Stimulated activated CD4-positive, alpha-beta T cell treated with anti-CD3 and anti-CD28 coated beads, Interleukin-1b, Interleukin-23, amount 100 ng/mL, for 1 hour (primary cell): ENCODE data around the gene ZNF768.
"Not testable (repeated sequence)": the region's sequence is repeated elsewhere in the genome, so short reads cannot be mapped to it uniquely, and the experiment has no call there.

Source experiments
- DNase-seq, 2 donors: peaks; one replicate each; pipeline ENCODE4 v3.0.0-alpha.2; 2020; ENCODE audit warnings: low read depth in 2 of 2

The ZNF768 gene

DNA sequence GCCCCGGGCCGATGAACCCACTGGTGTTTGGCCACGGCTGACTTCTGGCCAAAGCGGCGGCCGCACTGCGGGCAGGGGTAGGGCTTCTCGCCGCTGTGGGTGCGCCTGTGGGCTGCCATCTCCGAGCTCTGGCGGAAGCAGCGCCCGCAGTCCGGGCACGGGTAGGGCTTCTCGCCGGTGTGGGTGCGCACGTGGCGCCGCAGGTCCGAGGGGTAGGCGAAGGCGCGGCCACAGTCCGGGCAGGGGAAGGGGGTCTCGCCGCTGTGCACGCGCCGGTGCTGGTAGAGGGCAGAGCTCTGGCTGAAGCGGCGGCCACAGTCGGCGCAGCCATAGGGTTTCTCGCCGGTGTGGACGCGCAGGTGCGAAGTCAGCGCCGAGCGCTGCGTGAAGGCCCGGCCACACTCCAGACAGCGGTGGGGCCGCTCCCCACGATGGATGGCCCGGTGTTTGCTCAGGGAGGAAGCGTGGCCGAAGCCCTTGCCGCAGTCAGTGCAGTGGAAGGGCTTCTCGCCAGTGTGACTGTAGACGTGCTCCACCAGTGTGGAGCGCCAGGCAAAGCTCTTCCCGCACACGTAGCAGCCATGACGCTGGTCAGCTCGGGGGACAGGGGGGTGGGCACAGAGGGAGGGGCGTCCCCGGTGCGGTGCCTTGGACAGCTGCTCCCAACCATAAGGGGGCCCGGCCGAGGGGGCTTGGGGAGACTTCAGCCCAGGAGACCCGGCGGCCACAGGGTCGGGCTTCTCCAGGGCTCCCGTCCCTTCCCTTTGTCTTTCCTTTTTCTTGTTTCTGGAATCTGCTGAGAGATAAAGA is 29.2 kb upstream of the ZNF768 start:
- no peak for DNase-seq

DNA sequence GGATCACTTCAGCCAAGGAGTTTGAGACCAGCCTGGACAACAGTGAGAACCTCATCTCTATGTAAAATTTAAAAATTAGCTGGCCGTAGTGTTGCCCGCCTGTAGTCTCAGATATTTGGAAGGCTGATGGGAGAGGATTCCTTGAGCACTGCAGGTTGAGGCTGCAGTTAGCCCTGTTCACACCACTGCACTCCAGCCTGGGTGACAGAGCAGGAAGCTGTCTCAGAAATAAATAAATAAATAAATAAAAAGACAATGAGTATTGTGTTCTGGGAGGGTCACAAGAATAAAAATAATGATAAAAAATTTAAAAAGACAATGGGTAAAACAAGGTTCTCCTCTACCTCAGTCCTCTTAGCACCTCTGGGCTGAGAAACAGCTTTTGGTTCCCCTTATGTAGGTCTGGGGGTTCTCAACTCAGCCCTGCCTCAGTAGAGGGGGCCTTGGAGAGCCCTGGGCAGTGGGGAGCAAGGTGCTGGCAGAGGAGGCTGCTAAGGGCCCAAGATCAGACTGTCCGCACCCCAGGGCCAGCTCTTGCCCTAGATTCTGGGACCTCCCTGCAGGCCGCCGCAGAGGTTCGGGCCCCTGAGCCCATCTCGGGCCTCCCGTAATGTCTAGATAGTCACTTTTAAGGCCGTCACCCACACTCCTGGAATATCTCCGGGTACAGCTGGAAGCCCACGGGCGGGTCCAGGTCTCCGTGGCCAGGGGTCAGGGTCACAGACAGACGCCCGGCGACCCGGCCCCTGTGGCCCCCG is 28.4 kb upstream of the ZNF768 start:
- no peak for DNase-seq

GRCh38 chr16:30553393-30553899 is 27.1 kb upstream of the ZNF768 start:
- DNase-seq, result no peak

DNA sequence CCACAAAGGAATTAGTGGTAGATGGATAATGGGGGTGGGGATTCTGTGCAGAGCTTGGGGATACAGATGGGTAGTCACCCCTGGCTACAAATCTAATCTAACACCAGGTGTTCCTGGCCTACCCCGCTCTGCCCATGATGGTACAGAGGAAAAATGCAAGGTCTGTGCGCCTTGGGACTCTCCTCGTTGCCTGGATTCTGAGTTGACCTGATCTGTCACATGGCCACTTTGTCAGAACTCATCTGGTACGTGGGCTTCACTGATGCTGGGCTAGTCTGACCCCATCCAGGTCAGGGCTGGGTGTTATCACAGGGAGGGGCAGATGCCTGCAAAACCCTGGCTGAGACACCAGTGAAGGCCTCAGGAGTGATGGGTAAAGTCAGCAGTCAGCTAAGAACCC is 26.6 kb upstream of the ZNF768 start:
- DNase-seq, result no peak

DNA sequence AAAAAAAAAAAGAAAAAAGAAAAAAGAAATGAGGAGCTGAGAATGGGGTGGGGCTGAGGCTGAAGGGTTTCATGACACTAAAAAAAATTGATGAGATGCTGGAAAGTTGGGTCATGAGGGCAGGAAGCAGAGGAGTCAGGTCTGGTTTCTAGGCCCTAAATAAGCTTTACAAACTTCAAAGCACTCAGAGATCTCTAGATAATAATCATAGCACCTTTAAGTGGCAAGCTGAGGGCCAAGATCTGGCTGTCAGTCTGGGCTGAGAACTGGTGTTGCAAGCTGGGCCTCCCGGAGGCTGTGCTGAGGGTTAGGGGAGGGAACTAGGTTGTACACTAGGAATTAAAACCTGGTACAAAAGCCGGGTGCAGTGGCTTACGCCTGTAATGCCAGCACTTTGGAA is 25.4 kb upstream of the ZNF768 start:
- DNase-seq, result peak in 1 of 2 donors; percentile 57

GRCh38 chr16:30548416-30549253 is 22.3 kb upstream of the ZNF768 start:
- no peak for DNase-seq

- no peak for DNase-seq
These were observed 19.7 kb upstream of the ZNF768 start for GRCh38 chr16:30546115-30546514.

GRCh38 chr16:30543067-30543466 is 16.7 kb upstream of the ZNF768 start:
- DNase-seq, result no peak

- no peak for DNase-seq
These were observed 15.3 kb upstream of the ZNF768 start for GRCh38 chr16:30541502-30542329.

DNA sequence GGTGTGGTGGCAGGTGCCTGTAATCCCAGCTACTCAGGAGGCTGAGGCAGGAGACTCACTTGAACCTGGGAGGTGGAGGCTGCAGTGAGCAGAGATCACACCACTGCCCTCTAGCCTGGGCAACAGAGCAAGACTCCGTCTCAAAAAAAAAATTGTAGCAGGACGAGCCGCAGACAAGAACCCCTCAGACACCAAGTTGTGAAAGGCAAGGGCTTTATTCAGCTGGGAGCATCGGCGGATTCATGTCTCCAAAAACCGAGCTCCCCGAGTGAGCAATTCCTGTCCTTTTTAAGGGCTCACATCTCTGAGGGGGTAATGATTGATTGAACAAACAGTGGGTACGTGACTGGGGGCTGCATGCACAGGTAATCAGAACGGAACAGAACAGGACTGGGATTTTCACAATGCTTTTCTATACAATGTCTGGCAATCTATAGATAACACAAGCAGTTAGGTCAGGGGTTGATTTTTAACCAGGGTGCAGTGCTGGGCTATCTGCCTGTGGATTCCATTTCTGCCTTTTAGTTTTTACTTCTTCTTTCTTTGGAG is 14.6 kb upstream of the ZNF768 start:
- not testable (repeated sequence) for DNase-seq

DNA sequence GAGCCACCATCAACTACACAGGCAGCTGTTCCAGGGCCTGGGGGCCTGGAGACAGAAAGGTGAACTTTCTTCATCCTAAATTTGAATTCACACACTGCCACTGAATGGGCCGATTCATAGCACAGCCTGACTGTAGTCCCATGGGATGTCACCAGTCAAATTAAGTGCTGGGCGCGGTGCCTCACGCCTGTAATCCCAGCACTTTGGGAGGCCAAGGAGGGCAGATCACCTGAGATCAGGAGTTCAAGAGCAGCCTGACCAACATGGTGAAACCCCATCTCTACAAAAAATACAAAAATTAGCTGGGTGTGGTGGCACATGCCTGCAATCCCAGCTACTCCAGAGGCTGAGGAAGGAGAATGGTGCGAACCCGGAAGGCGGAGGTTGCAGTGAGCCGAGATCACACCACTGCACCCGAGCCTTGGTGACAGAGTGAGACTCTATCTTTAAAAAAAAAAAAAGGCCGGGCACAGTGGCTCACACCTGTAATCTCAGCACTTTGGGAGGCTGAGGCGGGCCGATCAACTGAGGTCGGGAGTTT is 13.7 kb upstream of the ZNF768 start:
- DNase-seq, result not testable (repeated sequence)

DNA sequence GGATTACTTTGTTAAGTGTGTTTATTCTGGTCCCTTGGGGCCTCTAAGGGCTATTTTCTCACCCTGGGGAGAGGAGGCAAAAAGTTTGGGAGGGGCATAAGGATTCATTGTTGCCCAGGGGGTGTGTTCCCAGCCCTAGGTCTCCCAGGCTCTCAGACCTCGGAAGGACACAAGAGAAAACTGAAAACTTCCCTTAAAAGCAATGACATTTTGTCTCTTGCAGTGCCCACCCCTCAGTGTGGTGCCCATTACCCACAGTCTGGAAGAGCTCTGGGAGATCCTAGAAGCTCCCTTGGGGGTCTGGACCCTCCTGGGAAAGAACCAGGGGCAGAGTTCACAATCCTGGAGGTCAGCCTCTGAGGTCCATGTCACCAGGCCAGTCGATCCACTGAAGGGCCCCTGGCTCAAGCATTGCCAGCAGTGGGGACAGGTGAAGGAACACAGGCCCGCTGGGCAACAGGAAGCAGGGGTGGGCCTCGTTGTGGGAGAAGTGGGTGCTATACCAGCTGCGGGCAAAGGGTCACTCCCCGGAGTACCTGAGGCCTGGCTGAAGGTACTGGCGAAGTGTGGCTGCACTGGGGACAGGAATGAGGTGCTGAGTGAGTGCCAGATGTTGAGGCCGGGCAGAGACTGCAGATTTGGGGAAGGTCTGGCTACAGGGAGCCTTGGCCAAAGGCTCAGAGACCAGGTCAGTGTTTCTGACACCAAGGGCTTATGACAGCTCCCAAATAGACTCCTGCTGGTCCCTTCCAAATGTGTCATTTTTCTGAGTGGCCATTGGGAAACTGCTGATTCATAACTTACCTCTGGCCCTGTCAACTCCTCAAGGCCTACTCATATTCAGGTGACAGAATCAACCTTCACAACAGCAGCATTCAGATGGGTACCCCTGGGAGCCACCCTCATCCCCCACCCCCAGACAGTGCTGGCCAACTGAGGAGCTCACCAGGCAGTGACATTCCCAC is 12.9 kb upstream of the ZNF768 start:
- no peak for DNase-seq

DNA sequence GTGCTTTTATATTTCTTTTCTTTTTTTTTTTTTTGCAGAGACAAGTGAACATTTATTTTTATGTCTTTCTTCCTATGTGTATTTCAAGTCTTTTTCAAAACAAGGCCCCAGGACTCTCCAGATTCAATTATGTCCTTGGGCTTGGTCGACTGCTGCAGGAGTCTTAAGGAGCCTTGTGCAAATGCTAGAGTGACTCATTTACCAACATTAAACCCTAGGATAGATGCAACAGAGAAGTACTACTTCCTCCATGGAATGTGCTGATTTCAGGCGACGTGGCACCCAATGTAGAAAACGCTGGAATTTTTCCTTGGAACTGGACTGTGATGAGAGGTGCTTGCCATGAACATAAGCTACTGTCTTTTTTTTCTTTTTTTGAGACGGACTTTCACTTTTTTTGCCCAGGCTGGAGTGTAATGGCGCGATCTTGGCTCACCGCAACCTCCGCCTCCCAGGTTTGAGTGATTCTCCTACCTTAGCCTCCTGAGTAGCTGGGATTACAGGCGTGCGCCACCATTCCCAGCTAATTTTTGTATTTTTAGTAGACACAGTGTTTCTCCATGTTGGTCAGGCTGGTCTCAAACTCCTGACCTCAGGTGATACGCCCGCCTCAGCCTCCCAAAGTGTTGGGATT is 10.1 kb upstream of the ZNF768 start:
- DNase-seq, result not testable (repeated sequence)

- DNase-seq, result peak in 1 of 2 donors; percentile 33
These were observed 9.4 kb upstream of the ZNF768 start for GRCh38 chr16:30535777-30536190.

- DNase-seq, result no peak
These were observed 8.9 kb upstream of the ZNF768 start for GRCh38 chr16:30535106-30535776.

DNA sequence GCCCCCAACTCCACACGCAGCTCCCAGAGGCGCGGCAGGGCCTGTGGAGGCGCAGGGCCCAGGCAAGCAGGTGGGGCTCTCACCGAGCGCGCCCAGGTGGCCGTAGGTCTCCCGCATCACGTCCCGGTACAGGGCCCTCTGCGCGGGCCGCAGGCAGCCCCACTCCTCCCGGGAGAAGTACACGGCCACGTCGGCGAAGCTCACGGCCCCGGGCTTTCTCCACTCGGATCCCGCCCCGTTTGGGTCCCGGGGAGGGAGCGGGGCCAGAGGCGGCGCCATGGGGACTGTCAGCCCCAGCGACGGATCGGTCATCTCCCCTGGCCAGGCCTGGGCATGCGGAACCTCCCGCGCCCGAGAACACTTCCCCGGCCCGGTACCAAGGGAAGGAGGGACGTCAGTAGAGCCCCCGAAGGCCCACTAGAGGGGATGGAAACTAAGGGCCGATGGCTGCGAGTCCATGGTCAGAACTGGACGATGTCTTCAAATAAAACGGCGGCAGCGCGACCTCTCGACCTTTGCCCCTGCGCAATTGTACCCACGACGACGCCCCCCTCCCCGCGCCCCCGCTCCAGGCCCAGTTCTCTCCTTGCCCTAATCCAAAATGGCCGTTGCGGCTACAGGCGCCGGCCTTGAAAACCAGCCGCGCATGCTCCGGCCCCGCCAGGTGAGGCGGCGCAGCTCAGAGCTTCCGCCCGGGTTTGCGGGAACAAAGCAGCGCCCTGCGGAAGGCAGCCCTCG is 8.2 kb upstream of the ZNF768 start, which contains the start of gene ZNF747:
TSS of gene ZNF747 (minus strand) at position 491 of the 738 bp plus-strand sequence. CDS start at position 312, 179 bp downstream.
- peak; percentile 78 to 81 for DNase-seq

GRCh38 chr16:30533748-30534367 is 7.5 kb upstream of the ZNF768 start:
- no peak for DNase-seq
